HG03159 (cell line): Measurements from ENCODE around the gene LY6G6F.

ENCODE experiments used
- ATAC-seq: cut with Tn5 transposase; IDR thresholded peaks from one replicate; pipeline ENCODE4 v1.9.1; 2021; ENCODE audit warnings: mild to moderate bottlenecking, moderate library complexity; ENCODE audit not compliant: unreplicated experiment

LY6G6F gene

DNA sequence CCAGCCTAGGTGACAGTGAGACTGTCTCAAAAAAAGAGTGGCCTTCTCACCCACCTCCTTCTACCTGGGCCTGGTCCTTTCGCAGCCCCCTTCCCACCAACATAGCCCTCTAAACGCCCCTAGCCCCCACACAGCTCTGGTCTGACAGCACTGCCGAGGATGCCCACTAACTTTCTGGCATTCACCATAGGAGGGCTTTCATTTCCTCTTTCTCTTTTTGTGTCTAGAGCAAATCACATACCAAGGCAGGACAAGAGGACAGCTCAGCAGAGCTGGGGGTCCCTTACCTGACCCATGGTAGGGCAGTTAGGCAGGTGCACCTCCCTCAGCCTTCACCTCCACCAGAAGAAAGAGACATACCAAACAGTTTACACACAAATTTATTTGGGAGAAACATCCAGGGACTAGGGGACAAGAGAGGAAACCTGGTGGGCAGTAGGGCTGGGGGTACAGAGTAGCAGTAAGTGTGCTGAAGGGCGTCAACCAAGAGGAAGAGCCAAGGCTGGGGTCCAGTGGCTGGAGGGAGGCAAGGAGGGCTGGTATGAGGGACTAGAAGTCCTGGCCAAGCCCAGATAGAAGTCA lies 30.3 kb upstream of the LY6G6F start:
- ATAC-seq = no peak

DNA sequence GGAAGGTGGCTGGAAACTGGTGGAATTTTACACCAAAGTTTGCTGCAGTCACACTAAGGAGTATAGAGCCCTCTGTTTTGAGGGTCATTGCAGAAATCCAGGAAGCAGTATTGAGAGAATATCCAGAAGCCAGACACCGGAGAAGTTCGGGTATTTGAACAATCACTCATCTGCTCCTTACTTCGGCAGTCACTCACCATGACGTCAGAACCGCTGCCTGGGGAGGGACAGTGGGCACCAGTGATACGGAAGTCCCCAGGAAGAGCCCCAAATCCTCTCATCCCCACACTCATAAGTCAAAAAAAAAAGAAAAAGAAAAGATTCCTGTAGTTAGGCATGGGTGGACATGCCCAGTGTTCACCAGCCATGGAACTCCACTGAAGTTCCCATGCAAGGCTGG lies 29.8 kb upstream of the LY6G6F start:
- ATAC-seq = no peak

DNA sequence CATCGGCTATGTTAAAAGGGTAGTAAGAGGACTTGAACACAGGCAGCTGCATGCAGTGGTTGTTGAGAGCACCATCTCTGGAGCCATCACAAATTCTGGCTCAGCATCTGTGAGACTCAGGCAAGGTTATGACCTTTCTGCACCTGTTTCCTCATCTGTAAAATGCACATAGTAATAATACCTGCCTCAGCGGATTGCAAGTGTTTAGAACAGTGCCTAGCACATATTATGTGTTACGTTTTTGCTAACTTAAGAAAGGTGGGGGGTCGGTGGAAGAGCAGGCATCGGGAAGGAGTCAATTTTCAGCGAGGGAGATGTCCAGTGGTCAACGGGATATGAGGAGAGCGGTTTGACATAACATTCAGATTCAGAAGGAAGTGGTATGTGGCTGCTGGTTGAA lies 28.7 kb upstream of the LY6G6F start:
- ATAC-seq = no peak

DNA sequence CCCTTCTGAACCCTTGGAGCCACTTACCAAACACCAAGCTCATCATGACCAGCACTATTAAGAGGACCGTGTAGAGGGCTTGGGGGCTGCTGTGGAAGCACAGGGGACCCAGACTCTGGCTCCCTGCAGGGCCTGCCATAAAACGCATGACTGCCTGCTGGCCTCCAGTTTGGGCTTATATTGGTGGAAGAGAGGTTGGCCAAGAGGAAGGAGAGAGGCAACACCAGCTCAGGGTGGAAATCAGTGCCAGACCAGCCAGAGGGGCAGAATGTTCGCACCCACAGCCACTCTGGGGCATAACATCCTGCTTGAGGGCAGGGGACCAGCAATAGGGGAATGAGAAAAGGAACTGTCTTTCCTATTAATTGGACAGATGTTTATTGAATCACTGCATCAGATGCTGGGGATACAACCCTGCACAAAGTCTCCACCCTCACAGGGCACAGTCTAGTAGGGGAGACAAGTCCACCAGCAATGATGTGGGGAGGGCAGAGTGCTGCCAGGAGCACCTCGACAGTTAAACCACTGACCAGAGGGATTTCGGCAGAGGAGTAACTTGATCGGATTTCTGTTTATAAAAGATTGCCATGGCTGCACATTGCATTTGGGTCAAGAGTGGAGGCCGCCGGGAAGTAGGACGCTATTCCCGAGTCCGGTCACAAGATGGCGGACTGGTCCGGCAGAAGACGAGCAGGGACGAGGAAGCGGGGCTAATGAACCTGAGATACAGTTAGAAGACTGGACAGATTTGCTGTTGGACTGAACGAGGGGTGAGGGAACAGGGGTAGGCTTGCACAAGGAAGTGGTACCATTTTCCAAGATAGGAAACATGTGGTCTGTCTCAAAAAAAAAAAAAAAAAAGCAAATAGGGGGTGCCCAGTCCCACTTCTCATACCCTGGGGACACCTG lies 26.2 kb upstream of the LY6G6F start, which contains the start of gene LY6G5C:
Gene LY6G5C (minus strand): TSS at position 842 of the 909 bp plus-strand sequence. CDS start 694 bp downstream, at position 148.
- no peak for ATAC-seq

DNA sequence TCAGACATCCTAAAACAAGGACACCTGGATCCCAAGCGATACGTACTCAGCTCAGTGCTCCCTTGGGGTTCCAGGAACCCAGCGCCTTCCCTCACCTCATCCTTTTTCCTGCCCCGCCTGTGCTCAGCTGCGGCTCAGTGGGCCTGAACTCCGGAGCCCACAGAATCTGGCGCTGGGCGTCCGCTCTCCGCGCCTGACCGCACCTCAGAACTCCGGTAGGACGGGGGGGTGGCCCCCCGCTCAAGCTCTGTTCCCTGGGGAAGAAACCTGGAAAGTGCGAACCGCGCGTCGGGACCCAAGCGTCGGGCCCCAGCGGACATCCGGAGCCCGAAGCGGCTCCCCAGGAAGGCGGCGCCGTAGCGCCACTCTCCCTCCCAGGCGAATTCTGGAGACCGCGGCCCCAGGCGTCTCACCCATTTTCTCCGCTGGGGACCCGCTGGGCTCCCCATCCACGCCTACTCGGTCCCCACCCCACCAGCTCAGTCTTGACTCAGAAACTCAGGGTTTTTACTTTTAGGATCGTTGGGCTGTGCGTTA lies 25.5 kb upstream of the LY6G6F start:
- no peak for ATAC-seq

DNA sequence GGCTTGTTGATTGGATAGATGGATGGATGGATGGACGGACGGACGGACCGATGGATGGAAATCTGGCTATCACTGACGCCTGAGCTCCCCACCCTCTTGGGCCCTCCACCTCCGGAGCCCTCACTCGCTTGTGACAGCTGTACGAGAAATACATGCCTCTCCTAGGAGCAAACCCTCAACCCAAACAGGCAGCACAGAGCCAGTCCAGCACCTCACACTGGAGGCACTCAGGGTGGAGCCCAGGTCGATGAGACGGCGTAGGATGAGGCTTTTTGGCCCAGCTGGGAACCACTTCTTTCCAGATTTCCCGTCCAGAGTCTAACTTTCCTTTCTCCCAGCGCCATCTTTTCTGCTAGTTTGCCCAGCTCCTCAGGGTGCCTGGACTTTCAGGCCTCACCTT lies 23.1 kb upstream of the LY6G6F start:
- no peak for ATAC-seq

DNA sequence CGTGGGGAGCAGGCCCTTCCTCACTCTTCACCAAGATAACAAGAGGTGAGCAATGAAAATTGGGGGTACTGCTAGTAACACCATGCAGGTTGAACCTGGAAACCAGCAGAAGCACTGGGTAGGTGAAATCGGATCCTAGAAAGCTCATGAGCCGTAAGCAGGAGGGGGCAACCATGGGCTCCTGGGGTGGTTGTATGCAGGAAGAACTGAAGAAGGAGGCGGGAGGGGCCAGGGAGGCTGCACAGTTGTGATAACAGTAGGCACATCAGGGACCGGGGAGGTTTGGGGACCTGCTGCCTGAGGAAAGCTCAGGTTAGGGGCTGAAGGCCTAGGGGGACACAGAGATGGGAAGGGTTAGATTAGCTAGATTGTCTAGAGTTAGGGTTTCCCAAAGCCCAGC lies 20.2 kb upstream of the LY6G6F start:
- ATAC-seq = no peak

DNA sequence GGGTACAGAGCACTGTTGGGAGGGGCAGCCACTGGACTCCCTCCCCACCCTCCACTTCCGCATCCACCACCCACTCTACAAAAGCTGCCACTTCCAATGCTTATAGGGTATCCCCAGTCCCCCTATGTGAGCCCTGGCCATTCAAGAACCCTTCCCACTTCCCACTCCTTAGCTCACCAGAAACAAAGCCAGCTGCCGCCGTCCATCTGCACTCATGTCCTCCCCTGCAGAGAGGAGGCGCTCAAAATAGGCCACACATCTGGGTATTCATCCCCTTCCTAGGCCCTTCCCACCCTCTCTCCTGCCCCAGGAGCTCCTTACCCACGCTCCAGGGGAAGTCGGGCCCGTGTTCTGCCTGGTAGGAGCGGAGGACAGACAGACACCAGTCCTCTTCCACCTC lies 19.3 kb upstream of the LY6G6F start:
- no peak for ATAC-seq

DNA sequence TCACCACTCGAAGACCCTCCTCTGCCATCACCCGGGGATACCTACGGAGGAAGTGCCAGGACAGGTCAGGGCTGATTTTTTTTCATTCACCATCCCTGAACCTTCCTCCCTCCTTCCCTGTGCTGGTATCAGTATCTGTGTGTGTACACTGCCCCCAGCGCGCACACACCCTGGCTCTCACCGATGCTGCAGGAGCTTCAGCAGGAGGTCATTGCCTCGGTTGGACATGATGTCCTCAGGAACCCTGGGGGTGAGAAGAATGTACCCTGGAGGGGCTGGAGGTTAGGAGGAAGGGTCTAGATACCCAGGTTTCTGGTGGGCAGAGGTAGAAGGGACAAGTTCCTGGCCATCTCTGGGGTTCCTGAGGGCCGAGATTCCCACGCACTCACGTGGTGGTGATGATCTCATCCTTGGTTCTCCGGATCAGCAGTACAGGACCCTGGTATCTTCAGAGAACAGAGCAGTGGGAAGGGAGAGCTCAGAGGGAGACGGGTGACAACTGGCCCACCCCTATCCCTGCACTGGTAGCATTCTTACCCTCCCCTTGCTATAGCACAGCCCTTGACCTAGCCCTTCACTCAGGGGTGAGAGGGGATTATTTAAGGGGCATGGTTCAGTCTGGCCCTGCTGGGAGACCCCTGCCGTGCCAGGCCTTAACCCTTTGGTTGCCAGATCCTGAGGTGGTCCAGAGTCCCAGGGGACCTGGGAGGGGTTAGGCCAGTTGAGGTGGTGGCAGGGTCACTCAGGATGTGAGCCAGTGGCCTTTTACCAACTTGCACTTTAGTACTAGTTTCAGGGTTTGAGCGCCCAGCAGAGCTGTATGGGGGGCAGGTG lies 18.6 kb upstream of the LY6G6F start:
- ATAC-seq = no peak

DNA sequence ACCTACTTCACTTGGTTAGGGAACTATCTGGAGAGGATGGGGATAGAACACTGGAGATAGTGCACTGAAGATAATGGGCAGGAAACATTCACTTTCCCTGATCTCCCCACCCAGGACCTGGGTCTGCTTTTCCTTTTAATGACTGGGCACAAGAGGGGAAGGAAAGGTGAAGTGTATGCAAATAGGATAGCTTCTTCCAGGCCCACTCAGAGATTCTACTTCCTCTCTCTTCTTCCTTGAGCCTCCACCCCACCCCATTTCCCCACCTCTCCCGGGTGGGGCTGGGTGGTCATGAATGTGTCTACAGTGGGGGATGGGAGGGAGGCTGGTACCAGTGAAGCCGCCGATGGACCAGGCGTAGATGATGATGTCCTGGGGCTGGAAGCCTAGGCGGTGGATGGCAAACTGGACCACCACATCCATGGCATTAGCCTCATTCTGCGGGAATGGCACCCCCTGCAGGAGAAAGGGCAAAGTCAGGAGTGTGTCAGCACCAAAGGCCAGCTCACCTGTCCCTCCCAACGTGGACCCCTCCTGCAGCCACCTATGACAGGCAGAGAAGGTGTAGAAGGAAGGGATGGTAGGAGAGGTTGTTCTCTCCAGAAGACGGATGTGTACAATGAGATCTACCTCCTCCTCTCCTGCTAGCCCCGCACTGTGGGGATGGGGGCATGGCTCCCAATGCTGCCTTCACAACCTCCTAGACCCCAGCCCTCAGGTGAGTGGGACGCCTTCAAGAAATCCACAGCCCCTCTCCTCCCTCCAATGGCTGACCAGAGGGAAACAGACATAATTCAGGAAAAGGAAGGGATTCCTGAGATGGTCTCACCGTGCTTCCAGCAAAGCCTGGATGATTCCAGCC lies 17.2 kb upstream of the LY6G6F start:
- ATAC-seq = no peak

DNA sequence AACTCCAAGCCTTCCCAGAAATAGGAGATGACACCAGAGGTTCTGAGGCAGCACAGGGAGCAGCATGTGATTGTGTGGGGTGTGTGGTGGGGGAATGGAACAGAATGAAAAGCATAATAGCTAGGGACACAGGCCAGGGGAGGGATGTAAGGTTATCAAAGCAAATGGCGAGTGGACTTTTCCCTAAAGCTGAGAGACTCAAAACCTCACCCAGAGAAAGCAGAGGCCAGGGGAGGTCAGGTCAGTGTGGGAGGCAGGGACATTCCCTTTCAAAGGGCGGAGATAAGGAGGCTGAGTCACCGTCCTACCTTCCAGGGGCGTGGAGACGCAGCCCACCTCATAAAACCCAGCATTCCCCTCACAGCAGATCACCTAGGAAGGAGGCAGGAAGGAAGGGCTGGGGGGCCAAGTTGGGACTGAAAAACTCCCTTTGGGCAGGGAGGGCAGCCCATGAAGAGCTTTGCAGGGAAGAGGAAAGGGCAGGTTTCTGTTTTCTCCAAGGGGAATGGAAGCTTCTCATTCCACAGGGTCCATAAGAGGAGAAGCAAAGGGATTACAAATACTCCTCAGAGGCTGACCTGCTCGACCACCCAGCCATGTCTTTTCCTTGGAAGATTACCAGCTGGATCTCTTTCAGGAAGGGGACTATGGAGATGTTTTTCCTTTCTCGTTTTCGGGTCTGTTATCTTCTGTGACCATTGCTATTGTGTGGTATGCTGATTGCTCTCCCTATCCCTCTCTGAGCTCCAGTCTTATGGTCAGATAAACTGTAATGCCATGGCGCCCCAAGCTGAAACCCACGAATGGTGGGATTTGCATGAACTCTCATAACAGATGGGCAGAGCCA lies 16.2 kb upstream of the LY6G6F start:
- no peak for ATAC-seq

DNA sequence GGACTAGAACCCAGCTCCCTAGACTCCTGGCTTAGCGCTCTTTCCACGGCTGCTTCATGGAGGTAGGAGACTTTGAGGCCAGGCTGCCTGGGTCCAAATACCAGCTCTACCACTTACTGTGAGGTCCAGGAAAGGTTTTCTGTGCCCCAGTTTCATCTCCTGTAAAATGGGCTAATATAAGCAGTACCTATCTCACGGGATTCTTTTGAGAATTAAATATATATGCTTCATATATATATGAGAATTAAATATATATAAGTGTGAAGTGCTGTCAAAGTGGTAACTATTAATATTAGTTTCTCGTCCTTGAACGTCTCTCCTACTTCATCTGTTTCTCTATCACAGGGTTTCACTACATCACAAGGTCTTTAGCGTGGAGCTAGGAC lies 15.6 kb upstream of the LY6G6F start:
- no peak for ATAC-seq

DNA sequence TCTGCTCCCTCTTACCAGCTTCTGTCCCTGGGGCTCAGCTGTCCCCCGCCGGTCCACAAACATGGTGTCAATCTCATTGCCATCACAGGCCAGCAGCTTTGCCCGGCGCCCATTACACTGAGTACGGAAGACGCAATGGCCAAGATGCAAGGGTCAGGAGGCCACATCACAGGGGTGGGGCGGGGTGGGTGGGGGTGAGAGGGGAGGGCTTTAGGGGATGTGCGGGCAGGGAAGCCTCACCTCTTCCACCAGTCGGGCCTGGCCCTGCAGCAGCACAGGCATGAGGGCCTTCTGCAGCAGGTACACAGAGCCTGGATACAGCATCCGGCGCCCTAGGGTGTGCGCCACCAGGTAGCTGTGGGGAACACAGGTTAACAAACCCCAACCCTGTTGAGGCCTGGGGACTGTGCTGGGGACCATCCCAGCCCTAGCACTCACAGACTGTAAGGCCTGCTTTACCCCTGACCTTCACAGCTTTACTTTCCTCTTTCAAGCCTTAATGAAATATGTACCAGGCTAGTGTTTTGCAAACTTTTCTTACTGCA lies 15.0 kb upstream of the LY6G6F start:
- no peak for ATAC-seq

DNA sequence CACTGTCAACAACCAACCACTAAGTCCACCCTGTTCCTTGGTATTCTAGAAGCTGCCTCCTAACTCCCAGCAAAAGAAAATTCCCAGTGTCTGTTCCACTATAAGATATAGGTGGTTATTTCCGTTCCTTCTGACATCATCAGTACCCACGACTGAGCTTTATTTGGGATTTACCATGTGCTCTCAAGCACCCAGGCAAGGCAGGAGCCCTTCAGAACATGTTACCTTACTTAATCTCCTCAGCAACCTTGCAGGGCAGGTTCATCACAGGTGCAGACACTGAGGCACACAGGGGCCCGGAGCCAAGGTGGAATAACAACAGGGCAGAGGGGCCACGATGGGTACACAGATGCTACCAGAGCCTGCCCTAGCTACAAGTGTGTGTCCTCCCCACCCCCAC lies 14.3 kb upstream of the LY6G6F start:
- ATAC-seq = no peak

DNA sequence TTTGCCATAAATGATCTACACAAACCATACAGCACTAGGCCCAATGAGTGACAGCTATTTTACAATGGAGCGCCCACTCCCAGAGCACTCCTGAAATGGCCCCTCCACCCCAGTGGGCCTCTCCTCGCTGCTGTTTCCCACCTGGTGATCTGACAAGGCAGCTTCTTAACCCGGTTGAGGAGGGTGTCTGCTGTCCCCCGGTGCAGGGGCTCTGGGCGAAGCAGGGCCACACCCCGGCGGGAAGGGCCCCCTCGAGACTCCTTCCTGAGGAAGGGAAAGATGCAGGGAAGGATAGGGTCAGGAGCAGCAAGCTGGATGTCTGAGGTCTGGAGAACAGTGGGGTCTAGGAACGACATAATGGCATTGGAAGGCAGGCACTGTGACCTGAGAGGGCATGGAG lies 13.8 kb upstream of the LY6G6F start:
- ATAC-seq = no peak

DNA sequence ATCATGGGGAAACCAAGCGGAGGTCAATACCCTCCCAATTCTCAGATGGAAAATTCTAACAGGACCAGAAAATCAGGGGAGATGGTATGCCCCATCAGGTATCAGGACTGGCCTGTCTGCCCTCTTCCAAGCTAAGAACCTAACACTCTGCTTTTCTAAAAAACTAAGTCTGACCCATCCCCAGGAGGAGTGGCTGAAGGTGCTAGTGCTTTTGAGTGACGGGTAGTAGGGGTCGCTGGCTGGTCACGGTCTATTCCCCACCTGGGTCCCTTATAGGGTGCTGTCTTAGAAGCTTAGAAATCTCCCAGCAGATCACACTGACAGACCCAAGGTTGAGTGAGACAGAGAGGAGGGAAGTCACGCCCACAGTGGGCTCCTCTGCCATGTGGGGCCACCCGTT lies 13.1 kb upstream of the LY6G6F start:
- no peak for ATAC-seq

DNA sequence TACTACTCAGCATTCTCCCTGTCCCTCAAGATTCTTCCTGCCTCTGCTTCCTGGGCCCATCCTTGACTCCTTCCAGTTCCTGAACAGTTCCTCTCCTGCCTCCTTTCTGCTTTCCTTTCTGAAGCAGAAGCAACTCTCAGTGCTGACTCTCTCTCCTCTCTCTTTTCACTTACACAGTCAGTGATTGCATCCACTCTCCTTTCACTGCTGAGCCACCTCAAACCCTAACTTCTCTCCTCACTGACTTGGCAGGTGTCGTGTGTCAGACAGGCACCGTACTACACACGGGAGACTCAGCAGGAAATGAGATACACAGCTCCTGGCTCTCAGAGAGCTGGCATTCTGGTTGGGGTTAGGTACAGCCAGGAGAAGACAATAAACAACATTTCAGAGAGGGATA lies 9.1 kb upstream of the LY6G6F start:
- no peak for ATAC-seq

DNA sequence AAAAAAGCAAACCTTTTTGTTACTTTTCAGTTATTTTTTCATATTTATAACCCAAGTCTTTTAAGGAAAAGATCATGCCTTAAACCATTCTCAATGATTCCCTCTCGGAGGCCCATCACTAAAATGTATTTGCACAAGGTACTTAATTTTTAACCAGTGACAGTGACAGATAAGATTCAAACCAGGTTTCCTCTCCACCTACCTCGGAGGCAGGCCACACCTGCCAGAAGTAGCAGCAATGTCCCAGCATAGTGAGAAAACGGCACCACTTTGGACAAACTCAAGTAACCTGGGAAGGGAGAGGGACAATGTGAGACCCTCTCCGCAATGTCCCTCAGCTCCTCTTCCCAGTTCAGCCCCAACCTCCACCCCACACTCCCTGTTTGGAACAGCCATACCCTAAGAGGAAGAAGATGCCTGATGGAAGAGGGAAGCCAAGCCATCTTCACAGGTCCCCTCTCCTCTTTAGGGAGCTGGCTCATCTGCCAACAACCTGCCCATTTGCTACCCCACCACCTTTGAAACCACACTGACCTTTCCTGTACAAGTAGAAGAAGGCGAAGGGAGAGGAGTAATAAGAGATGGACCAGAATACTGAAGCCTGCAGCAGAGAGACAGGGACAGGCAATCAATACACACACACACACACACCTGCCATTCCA lies 5.8 kb upstream of the LY6G6F start:
- ATAC-seq = no peak
